Activated CD4-positive, alpha-beta T cell treated with anti-CD3 and anti-CD28 coated beads, Interleukin-2, amount 10 ng/mL, durations not matched to agents 7 days and 5 days (primary cell): ENCODE results near the gene ACTMAP. TPM values are rescaled to one million over a fixed set of nuclear protein-coding genes. Genes with fewer than 3 reads are reported as not detected.

ENCODE experiments used
- CTCF ChIA-PET: fragments of 350-600 bp; sonication (Branson Sonifier 250); formaldehyde crosslinking; loops from one replicate; lab custom pipeline; 2021; ENCODE audit warnings: antibody characterized with exemption; lab: Charles Lee
- POLR2A ChIA-PET: fragments of 350-600 bp; sonication (Branson Sonifier 250); formaldehyde crosslinking; loops from one replicate; lab custom pipeline; 2021; ENCODE audit warnings: antibody characterized with exemption; lab: Charles Lee
- DNase-seq: peaks from one replicate; pipeline ENCODE4 v3.0.0-alpha.2; 2020
- H3K27ac Mint-ChIP-seq: one replicate; pipeline ENCODE4 v1.8.0; 2021; ENCODE audit warnings: mild to moderate bottlenecking, moderate library complexity, mixed read lengths
- H3K27me3 Mint-ChIP-seq: one replicate; pipeline ENCODE4 v1.8.0; 2021; ENCODE audit warnings: mixed read lengths
- H3K36me3 Mint-ChIP-seq: one replicate; pipeline ENCODE4 v1.8.0; 2021; ENCODE audit warnings: low read depth, mixed read lengths
- H3K4me1 Mint-ChIP-seq: one replicate; pipeline ENCODE4 v1.8.0; 2021; ENCODE audit warnings: mixed read lengths
- H3K4me3 Mint-ChIP-seq: one replicate; pipeline ENCODE4 v1.8.0; 2021; ENCODE audit warnings: mild to moderate bottlenecking, moderate library complexity, mixed read lengths
- H3K9me3 Mint-ChIP-seq: one replicate; pipeline ENCODE4 v1.8.0; 2021; ENCODE audit warnings: mixed read lengths
- total RNA-seq, 2 experiments: library from RNA; stranded (reverse); gene quantifications; one replicate each; pipeline ENCODE4 v1.2.3, GENCODE V29; 2021

The ACTMAP gene
- total RNA-seq, 2 experiments from 2014 or later: 17.5 to 19.8 TPM

DNA sequence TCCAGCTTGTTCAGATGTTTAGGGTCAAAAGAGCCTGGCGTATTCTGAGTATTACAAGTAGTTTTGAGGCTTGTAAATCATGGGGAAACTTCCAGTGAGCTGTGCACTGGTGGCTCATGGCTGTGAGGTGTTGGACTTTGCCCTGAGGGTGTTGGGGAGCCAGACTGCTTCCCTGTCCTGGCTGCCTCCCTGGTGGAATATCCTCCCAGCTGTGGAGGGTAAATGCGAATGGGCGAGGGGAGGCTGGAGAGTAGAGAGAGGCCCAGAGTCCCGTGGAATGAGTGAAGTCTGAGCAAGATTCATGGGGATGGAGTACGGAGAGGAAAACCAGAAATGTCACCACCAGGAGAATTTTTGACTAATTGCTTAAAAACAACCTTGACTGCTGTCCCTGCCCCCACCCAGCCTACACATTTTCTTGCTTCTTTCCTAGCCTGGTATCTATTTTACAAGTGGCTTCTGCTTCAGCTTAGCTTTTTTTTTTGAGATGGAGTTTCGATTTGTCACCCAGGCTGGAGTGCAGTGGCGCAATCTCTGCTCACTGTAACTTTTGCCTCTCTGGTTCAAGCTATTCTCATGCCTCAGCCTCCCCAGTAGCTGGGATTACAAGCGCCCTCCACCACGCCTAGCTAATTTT lies 4.5 kb upstream of the ACTMAP start:
- peaks cover 64% of the 10 kb centered on the region for H3K36me3 Mint-ChIP-seq
- H3K27ac Mint-ChIP-seq: peak overlapping the region; percentile 91
- H3K4me1 Mint-ChIP-seq: peaks cover 51% of the 10 kb centered on the region
- POLR2A ChIA-PET: interaction anchor here (0.6 kb wide), 1 partner anchor 44 kb away, joined by 5 read pairs; no protein-coding TSS in a partner anchor
- H3K4me3 Mint-ChIP-seq: peak overlapping the region; percentile 76
- no peaks in the 10 kb centered on the region for H3K27me3 Mint-ChIP-seq
- CTCF ChIA-PET: interaction anchor here (0.6 to 5.0 kb wide), 5 partner anchors 23 to 278 kb away, joined by 3 to 25 read pairs (median 3); partner anchors contain the start of gene RAB4B
- no peak for DNase-seq
- no peaks in the 10 kb centered on the region for H3K9me3 Mint-ChIP-seq

DNA sequence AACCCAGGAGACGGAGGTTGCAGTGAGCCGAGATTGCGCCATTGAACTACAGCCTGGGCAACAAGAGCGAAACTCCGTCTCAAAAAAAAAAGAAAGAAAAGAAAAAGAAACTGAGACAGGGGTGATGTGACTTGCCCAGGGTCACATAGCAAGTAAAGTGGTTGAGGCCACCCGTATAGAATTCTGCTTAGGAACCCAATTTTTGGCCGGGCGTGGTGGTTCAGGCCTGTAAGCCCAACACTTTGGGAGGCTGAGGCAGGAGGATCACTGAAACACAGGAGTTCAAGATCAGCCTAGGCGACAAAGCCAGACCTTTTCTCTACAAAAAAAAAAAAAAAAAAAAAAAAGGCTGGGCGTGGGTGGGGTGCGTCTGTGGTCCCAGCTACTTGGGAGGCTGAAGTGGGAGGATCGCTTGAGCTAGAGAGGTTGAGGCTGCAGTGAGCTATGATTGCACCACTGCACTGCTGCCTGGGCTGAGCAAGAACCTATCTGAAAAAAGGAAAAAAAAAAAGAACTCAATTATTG lies 2.0 kb upstream of the ACTMAP start:
- no peak for DNase-seq
- H3K4me3 Mint-ChIP-seq: peak overlapping the region; percentile 100
- H3K9me3 Mint-ChIP-seq: no peaks in the 10 kb centered on the region
- POLR2A ChIA-PET: interaction anchor here (0.7 kb wide), 1 partner anchor 19 kb away, joined by 11 read pairs; no protein-coding TSS in a partner anchor
- H3K36me3 Mint-ChIP-seq: peaks cover 57% of the 10 kb centered on the region
- peaks cover 57% of the 10 kb centered on the region for H3K4me1 Mint-ChIP-seq
- peak overlapping the region; percentile 100 for H3K27ac Mint-ChIP-seq
- no peaks in the 10 kb centered on the region for H3K27me3 Mint-ChIP-seq
- CTCF ChIA-PET: interaction anchor here (0.5 to 2.8 kb wide), 8 partner anchors 8 to 340 kb away, joined by 3 to 14 read pairs (median 4); no protein-coding TSS in a partner anchor

DNA sequence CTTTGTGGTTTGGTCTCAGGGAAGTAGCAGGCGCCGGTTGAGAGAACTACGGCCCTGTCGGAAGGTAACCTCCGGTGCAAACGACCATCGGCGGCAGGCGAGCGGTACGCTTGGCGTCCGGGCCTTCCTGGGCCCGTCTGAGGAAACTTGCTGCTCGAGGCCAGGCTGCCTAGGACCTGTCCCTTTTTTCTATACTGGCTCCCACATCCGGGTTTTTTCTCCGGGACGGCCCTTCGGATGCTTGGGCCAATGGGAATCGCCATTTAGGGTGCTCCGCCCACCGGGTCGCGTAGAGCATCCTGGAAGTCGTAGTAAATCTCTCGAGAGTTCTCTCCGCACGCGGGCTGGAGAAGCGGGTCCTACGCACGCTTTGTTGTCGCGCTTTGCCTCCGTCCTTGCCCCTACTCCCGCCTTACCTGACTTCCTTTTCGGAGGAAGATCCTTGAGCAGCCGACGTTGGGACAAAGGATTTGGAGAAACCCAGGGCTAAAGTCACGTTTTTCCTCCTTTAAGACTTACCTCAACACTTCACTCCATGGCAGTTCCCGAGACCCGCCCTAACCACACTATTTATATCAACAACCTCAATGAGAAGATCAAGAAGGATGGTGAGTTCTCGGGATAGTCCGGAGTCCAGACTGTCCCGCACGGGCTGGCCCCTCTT lies 729 bp upstream of the ACTMAP start, which contains the start of gene SNRPA:
TSS of gene SNRPA (plus strand) at position 330 of the 664 bp plus-strand sequence. CDS start at position 536, 206 bp downstream.
- peaks cover 48% of the 10 kb centered on the region for H3K4me1 Mint-ChIP-seq
- H3K9me3 Mint-ChIP-seq: no peaks in the 10 kb centered on the region
- ChIA-PET CTCF (interaction anchor here (0.5 to 3.1 kb wide), 7 partner anchors 15 to 117 kb away, joined by 3 to 9 read pairs (median 4); partner anchors contain the start of genes COQ8B and ITPKC), POLR2A (interaction anchor here (0.9 kb wide), 2 partner anchors 27 kb away, joined by 3 to 10 read pairs; partner anchors contain the start of gene RAB4B)
- H3K4me3 Mint-ChIP-seq: peak within 1 kb of the TSS; percentile 100
- no peaks in the 10 kb centered on the region for H3K27me3 Mint-ChIP-seq
- DNase-seq: peak; percentile 98
- H3K36me3 Mint-ChIP-seq: peaks cover 48% of the 10 kb centered on the region
- H3K27ac Mint-ChIP-seq: peak within 1 kb of the TSS; percentile 100

- CTCF ChIA-PET: interaction anchor here (0.8 to 2.1 kb wide), 4 partner anchors 9 to 48 kb away, joined by 3 to 6 read pairs (median 4); partner anchors contain the start of genes COQ8B and ITPKC
- no peak overlapping the region for H3K27ac Mint-ChIP-seq
- H3K9me3 Mint-ChIP-seq: no peaks in the 10 kb centered on the region
- H3K4me1 Mint-ChIP-seq: peaks cover 23% of the 10 kb centered on the region
- H3K36me3 Mint-ChIP-seq: peaks cover 27% of the 10 kb centered on the region
- DNase-seq: no peak
- no peaks in the 10 kb centered on the region for H3K27me3 Mint-ChIP-seq
- POLR2A ChIA-PET: interaction anchor here (0.7 kb wide), 1 partner anchor 60 kb away, joined by 3 read pairs; no protein-coding TSS in a partner anchor
- no peak overlapping the region for H3K4me3 Mint-ChIP-seq
Observed at GRCh38 chr19:40747536-40747935, 2.7 kb downstream of the ACTMAP start.

GRCh38 chr19:40745402-40745780 lies 4.9 kb downstream of the ACTMAP start:
- POLR2A ChIA-PET: no interaction called here
- peaks cover 19% of the 10 kb centered on the region for H3K4me1 Mint-ChIP-seq
- DNase-seq: no peak
- H3K27ac Mint-ChIP-seq: no peak overlapping the region
- H3K4me3 Mint-ChIP-seq: no peak overlapping the region
- H3K27me3 Mint-ChIP-seq: no peaks in the 10 kb centered on the region
- peaks cover 12% of the 10 kb centered on the region for H3K36me3 Mint-ChIP-seq
- no peaks in the 10 kb centered on the region for H3K9me3 Mint-ChIP-seq
- CTCF ChIA-PET: interaction anchor here (1.3 to 3.5 kb wide), 3 partner anchors 8 to 74 kb away, joined by 4 to 10 read pairs (median 5); no protein-coding TSS in a partner anchor

DNA sequence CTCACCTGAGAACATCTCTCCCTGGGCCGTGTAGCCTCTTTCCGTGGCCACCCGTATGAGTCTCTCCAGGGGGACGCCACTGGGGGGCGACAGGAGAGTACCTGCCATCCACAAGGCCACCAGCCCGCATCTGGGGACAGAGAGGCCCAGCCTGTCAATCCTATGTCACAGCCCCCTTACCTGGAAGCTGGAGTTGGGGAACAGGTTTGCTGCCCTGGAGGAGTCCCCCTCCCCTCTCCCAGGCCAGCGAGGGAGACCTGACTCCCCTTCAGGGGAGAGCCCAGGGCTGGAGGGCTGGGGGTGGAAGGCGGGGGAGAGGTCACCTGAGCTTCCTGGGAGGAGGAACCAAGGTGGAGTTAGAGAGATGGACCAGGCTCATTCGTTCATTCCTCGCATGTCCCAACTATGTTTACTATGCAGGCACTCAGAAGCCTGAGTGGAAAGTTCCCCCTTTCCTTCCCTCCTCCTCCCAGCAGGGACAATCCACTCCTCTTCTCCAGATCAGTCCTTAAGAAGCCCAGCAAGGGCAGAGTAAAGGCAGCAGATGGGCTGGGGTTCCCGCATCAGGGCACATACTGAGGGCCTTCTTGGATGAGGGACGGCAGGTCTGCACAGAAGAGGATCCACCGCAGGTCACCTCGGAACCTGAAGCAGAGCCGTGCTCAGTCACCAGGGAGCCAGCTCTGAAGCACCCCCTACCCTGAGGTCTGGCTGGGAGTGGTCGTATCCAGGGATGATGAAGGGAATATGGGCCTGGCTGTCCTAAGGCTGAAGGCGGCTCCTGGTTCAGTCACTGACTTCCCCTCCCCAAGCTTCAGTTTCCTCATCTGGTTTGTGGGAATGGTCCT lies 5.5 kb downstream of the ACTMAP start:
- Mint-ChIP-seq H3K4me1 (peaks cover 15% of the 10 kb centered on the region), H3K9me3 (no peaks in the 10 kb centered on the region), H3K27me3 (no peaks in the 10 kb centered on the region), H3K27ac (no peak overlapping the region), H3K36me3 (peaks cover 10% of the 10 kb centered on the region), H3K4me3 (no peak overlapping the region)
- ChIA-PET POLR2A (no interaction called here), CTCF (interaction anchor here (1.1 to 3.5 kb wide), 5 partner anchors 8 to 75 kb away, joined by 4 to 10 read pairs (median 4); no protein-coding TSS in a partner anchor)
- DNase-seq: peak; percentile 18

GRCh38 chr19:40743926-40744325 lies 6.4 kb downstream of the ACTMAP start:
- H3K36me3 Mint-ChIP-seq: peaks cover 7% of the 10 kb centered on the region
- POLR2A ChIA-PET: no interaction called here
- CTCF ChIA-PET: interaction anchor here (1.1 to 3.5 kb wide), 5 partner anchors 9 to 76 kb away, joined by 3 to 10 read pairs (median 4); no protein-coding TSS in a partner anchor
- peaks cover 7% of the 10 kb centered on the region for H3K4me1 Mint-ChIP-seq
- H3K27me3 Mint-ChIP-seq: no peaks in the 10 kb centered on the region
- no peak overlapping the region for H3K4me3 Mint-ChIP-seq
- no peak for DNase-seq
- H3K27ac Mint-ChIP-seq: no peak overlapping the region
- no peaks in the 10 kb centered on the region for H3K9me3 Mint-ChIP-seq

DNA sequence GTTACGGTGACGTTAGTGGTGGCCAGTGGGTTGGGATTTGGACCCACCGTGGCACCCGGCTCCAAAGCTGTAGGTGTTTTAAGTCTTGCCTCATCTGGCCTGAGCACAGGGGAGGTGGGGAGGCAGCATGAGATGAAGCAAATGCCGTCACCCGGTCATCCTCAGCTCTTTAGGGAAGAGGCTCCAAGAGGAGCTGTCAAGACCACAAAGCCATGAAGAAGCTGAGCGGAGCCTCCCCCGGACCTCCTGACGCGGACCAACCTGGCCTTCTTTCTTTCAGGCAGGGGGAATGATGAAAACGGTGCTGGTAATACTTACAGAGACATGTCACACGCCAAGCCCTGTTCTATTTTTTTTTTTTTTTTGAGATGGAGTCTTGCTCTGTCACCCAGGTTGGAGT lies 7.4 kb downstream of the ACTMAP start:
- Mint-ChIP-seq H3K4me1 (peaks cover 5% of the 10 kb centered on the region), H3K27me3 (no peaks in the 10 kb centered on the region), H3K4me3 (no peak overlapping the region), H3K36me3 (peaks cover 3% of the 10 kb centered on the region), H3K27ac (no peak overlapping the region), H3K9me3 (no peaks in the 10 kb centered on the region)
- no peak for DNase-seq
- CTCF ChIA-PET: interaction anchor here (0.6 to 3.5 kb wide), 5 partner anchors 9 to 318 kb away, joined by 3 to 10 read pairs (median 5); no protein-coding TSS in a partner anchor
- POLR2A ChIA-PET: no interaction called here

GRCh38 chr19:40742477-40742876 lies 7.8 kb downstream of the ACTMAP start:
- peaks cover 5% of the 10 kb centered on the region for H3K4me1 Mint-ChIP-seq
- H3K9me3 Mint-ChIP-seq: no peaks in the 10 kb centered on the region
- POLR2A ChIA-PET: no interaction called here
- H3K27me3 Mint-ChIP-seq: no peaks in the 10 kb centered on the region
- no peak overlapping the region for H3K27ac Mint-ChIP-seq
- H3K36me3 Mint-ChIP-seq: peaks cover 6% of the 10 kb centered on the region
- CTCF ChIA-PET: interaction anchor here (0.6 to 3.5 kb wide), 4 partner anchors 8 to 318 kb away, joined by 3 to 10 read pairs (median 5); no protein-coding TSS in a partner anchor
- no peak overlapping the region for H3K4me3 Mint-ChIP-seq
- DNase-seq: no peak

GRCh38 chr19:40741527-40742390 lies 8.5 kb downstream of the ACTMAP start:
- Mint-ChIP-seq H3K4me1 (peaks cover 5% of the 10 kb centered on the region), H3K9me3 (no peaks in the 10 kb centered on the region), H3K27me3 (no peaks in the 10 kb centered on the region), H3K4me3 (no peak overlapping the region), H3K27ac (no peak overlapping the region), H3K36me3 (peaks cover 7% of the 10 kb centered on the region)
- no peak for DNase-seq
- POLR2A ChIA-PET: no interaction called here
- CTCF ChIA-PET: interaction anchor here (1.4 to 3.5 kb wide), 2 partner anchors 8 to 15 kb away, joined by 7 to 10 read pairs; no protein-coding TSS in a partner anchor

- H3K4me1 Mint-ChIP-seq: peaks cover 5% of the 10 kb centered on the region
- H3K9me3 Mint-ChIP-seq: no peaks in the 10 kb centered on the region
- no peak overlapping the region for H3K27ac Mint-ChIP-seq
- POLR2A ChIA-PET: no interaction called here
- DNase-seq: no peak
- peaks cover 10% of the 10 kb centered on the region for H3K36me3 Mint-ChIP-seq
- CTCF ChIA-PET: interaction anchor here (0.6 kb wide), 1 partner anchor 52 kb away, joined by 4 read pairs; no protein-coding TSS in a partner anchor
- H3K27me3 Mint-ChIP-seq: no peaks in the 10 kb centered on the region
- no peak overlapping the region for H3K4me3 Mint-ChIP-seq
Observed at GRCh38 chr19:40740747-40741146, 9.5 kb downstream of the ACTMAP start.
